A673 (cell line): ENCODE measurements around the gene C12orf76. TPM values are rescaled to one million over a fixed set of nuclear protein-coding genes. Genes with fewer than 3 reads are reported as not detected.

Source experiments
- BruUV-seq: library from RNA; stranded (reverse); fragments of 400-500 nt; replicated peaks from 2 replicates; lab custom pipeline; 2021; lab: Mats Ljungman, UMichigan
- CTCF ChIA-PET: fragments of 300-600 bp; sonication (Branson Sonifier 250); formaldehyde crosslinking; loops from one replicate; lab custom pipeline; 2022; ENCODE audit warnings: antibody characterized with exemption; lab: Charles Lee
- POLR2A ChIA-PET: fragments of 300-600 bp; sonication (Branson Sonifier 250); formaldehyde crosslinking; loops from one replicate; lab custom pipeline; 2022; ENCODE audit warnings: antibody characterized with exemption; ENCODE audit not compliant: low non-redundant PET; lab: Charles Lee
- DNase-seq: peaks from one replicate; pipeline ENCODE4 v3.0.0-alpha.2; 2015; ENCODE audit warnings: low spot score
- H3K27ac ChIP-seq: fragments of 200-600 bp; sonication (generic); 2 replicates; pipeline ENCODE4 v1.5.1; 2016; ENCODE audit warnings: mixed run types, low read depth, mild to moderate bottlenecking, mixed read lengths, antibody characterized with exemption, low read length; ENCODE audit not compliant: poor library complexity, severe bottlenecking
- H3K27me3 ChIP-seq: fragments of 200-600 bp; sonication (generic); replicated peaks from 2 replicates; pipeline ENCODE4 v1.6.1; 2017; ENCODE audit warnings: mixed run types, low read depth, mild to moderate bottlenecking, mixed read lengths, antibody characterized with exemption, low read length; ENCODE audit not compliant: insufficient read depth, poor library complexity
- H3K36me3 ChIP-seq: fragments of 200-600 bp; sonication (generic); 2 replicates; pipeline ENCODE4 v1.6.1; 2016; ENCODE audit warnings: mixed run types, mild to moderate bottlenecking, mixed read lengths, antibody characterized with exemption, low read length; ENCODE audit not compliant: insufficient read depth, poor library complexity, severe bottlenecking
- H3K4me1 ChIP-seq: fragments of 200-600 bp; sonication (generic); 2 replicates; pipeline ENCODE4 v1.6.1; 2017; ENCODE audit warnings: mixed run types, mild to moderate bottlenecking, mixed read lengths, antibody characterized with exemption, low read length; ENCODE audit not compliant: insufficient read depth, poor library complexity, severe bottlenecking
- H3K4me3 ChIP-seq: fragments of 200-600 bp; sonication (generic); 2 replicates; pipeline ENCODE4 v1.5.1; 2016; ENCODE audit warnings: low read depth, mixed run types, mild to moderate bottlenecking, mixed read lengths, low read length; ENCODE audit not compliant: poor library complexity, severe bottlenecking
- H3K9me3 ChIP-seq: fragments of 200-600 bp; sonication (generic); 2 replicates; pipeline ENCODE4 v1.6.1; 2016; ENCODE audit warnings: mixed run types, low read depth, mild to moderate bottlenecking, mixed read lengths, antibody characterized with exemption, low read length; ENCODE audit not compliant: poor library complexity, severe bottlenecking
- EZH2 ChIP-seq: fragments of 200-600 bp; sonication (generic); IDR thresholded peaks from 2 replicates; pipeline ENCODE4 v1.6.1; 2017; ENCODE audit warnings: borderline replicate concordance, low read depth, mild to moderate bottlenecking, mixed read lengths, antibody characterized with exemption, low read length; ENCODE audit not compliant: poor library complexity, severe bottlenecking
- intact Hi-C: fragments of 100-400 bp; cut with micrococcal nuclease; formaldehyde crosslinking; loops from one replicate; pipeline ENCODE4 v1.10.0; 2022; ENCODE audit not compliant: unreplicated experiment
- total RNA-seq: library from RNA; stranded (reverse); gene quantifications from 2 replicates; pipeline ENCODE4 v1.2.3, GENCODE V29; 2021
- TF ChIP-seq, protein P1 (sequence below): fragments of 300-800, 200-600 bp; sonication (generic); conservative IDR thresholded peaks from 2 replicates; pipeline ENCODE4 v1.5.1; 2017; ENCODE audit warnings: low read depth, mild to moderate bottlenecking, antibody characterized with exemption, low read length, moderate library complexity, mixed read lengths

The C12orf76 gene
- total RNA-seq, 1 experiment from 2014 or later = 14.5 TPM

DNA sequence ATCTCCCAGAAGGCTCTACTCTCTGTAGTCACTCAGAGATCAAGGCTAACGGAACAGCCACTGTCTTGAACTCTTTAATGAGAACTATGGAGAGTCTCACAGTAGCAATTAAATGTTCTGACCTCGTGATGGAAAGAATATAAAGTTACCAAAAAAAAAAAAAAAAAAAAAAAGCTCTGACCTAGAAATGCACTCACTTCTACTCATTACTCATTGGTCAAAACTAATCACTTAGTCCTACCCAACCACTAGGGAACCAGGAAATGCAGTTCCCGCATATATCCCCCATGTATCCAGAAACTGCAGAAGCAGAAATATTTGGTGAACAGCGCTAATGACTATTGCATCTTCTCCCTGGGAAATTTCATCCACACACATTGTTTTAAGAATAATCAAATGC lies 29.5 kb upstream of the C12orf76 start:
- Histone ChIP-seq H3K27me3 (no peaks in the 10 kb centered on the region), H3K27ac (no peak overlapping the region), H3K36me3 (no peaks in the 10 kb centered on the region), H3K4me1 (no peaks in the 10 kb centered on the region), H3K9me3 (no peaks in the 10 kb centered on the region), H3K4me3 (no peak overlapping the region)
- ChIA-PET POLR2A (no interaction called here), CTCF (no interaction called here)
- intact Hi-C loops = no loop called here
- no TSS peak for BruUV-seq
- no peak for TF ChIP-seq EZH2
- TF ChIP-seq, protein P1, sequence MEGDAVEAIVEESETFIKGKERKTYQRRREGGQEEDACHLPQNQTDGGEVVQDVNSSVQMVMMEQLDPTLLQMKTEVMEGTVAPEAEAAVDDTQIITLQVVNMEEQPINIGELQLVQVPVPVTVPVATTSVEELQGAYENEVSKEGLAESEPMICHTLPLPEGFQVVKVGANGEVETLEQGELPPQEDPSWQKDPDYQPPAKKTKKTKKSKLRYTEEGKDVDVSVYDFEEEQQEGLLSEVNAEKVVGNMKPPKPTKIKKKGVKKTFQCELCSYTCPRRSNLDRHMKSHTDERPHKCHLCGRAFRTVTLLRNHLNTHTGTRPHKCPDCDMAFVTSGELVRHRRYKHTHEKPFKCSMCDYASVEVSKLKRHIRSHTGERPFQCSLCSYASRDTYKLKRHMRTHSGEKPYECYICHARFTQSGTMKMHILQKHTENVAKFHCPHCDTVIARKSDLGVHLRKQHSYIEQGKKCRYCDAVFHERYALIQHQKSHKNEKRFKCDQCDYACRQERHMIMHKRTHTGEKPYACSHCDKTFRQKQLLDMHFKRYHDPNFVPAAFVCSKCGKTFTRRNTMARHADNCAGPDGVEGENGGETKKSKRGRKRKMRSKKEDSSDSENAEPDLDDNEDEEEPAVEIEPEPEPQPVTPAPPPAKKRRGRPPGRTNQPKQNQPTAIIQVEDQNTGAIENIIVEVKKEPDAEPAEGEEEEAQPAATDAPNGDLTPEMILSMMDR = no peak
- no peak for DNase-seq

DNA sequence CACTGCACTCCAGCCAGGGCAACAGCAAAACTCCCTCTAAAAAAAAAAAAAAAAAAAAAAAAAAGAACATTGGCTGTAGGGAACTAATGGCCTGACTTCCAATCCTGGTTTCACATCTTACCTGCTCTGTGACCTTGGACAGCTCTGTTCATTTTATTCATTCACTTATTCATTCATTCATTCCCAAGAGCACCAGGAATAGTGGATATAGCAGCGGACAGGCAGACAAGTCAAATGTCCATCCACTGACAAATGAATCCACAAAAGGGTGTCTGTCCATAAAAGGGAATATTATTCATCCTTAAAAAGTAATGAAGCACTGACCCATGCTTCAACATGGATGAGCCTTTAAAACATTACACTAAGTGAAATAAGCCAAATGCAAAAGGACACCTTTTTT lies 27.6 kb upstream of the C12orf76 start:
- CTCF ChIA-PET = interaction anchor here (0.6 kb wide), 1 partner anchor 374 kb away, joined by 3 read pairs; no protein-coding TSS in a partner anchor
- no peak overlapping the region for H3K27ac ChIP-seq
- no TSS peak for BruUV-seq
- no peak overlapping the region for H3K4me3 ChIP-seq
- intact Hi-C loops = no loop called here
- no peaks in the 10 kb centered on the region for H3K36me3 ChIP-seq
- no peak for DNase-seq
- no peaks in the 10 kb centered on the region for H3K9me3 ChIP-seq
- no peaks in the 10 kb centered on the region for H3K4me1 ChIP-seq
- no peaks in the 10 kb centered on the region for H3K27me3 ChIP-seq
- TF ChIP-seq, protein P1 = no peak
- no peak for TF ChIP-seq EZH2
- POLR2A ChIA-PET = no interaction called here

DNA sequence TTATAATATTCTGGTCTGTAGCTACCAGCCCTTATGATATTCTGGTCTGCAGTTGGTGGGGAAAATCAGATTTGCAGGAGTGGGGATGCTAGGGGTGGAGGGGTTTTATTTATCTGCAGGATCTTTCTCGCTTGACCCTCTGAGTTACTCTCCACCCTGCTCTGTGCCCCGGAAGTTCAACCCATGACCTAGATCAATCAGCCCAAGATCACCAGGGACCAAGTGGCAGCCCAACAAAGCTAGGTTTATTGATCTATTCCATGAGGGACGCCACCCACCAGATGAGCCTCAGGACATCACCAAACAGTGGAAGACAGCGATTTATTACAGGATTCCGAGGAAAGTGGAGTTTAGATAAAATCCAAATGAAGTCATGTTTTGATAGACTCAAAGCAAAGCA lies 25.8 kb upstream of the C12orf76 start:
- no TSS peak for BruUV-seq
- ChIA-PET CTCF (no interaction called here), POLR2A (interaction anchor here (0.6 kb wide), 1 partner anchor 671 kb away, joined by 3 read pairs; no protein-coding TSS in a partner anchor)
- intact Hi-C loops = no loop called here
- no peaks in the 10 kb centered on the region for H3K36me3 ChIP-seq
- no peaks in the 10 kb centered on the region for H3K27me3 ChIP-seq
- no peak for DNase-seq
- H3K4me3 ChIP-seq = no peak overlapping the region
- TF ChIP-seq, protein P1 = no peak
- TF ChIP-seq EZH2 = no peak
- H3K9me3 ChIP-seq = no peaks in the 10 kb centered on the region
- H3K27ac ChIP-seq = no peak overlapping the region
- H3K4me1 ChIP-seq = no peaks in the 10 kb centered on the region
